Psoas muscle (tissue), 8 donors: ENCODE results near the gene GCN1. TPM values are rescaled to one million over a fixed set of nuclear protein-coding genes. Genes with fewer than 3 reads are reported as not detected.

ENCODE experiments used
- ATAC-seq, 4 donors: fragments of 200-7000 bp; cut with Tn5 transposase; one replicate each; pipeline ENCODE4 v1.9.1; 2020; ENCODE audit warnings: moderate library complexity in 3 of 4, mild to moderate bottlenecking in 2 of 4
- DNase-seq, 2 donors: peaks; one replicate each; pipeline ENCODE4 v3.0.0-alpha.2; 2020
- H3K27ac ChIP-seq: fragments of 200-600 bp; one replicate; pipeline ENCODE4 v1.8.0; 2022
- H3K27me3 ChIP-seq, 3 donors: fragments of 200-600 bp in 1 of 3; one replicate each; pipeline versions ENCODE4 v1.6.1 to v1.8.0; 2013 to 2022; ENCODE audit warnings: low read length in 2 of 3, mild to moderate bottlenecking in 2 of 3, moderate library complexity in 1 of 3; ENCODE audit not compliant: insufficient read depth in 3 of 3
- H3K36me3 ChIP-seq, 2 donors: fragments of 200-600 bp in 1 of 2; one replicate each; pipeline versions ENCODE4 v1.6.1 to v1.8.0; 2013 to 2022; ENCODE audit warnings: low read depth in 1 of 2, mild to moderate bottlenecking in 1 of 2, moderate library complexity in 1 of 2; ENCODE audit not compliant: insufficient read depth in 1 of 2
- H3K4me1 ChIP-seq: fragments of 200-600 bp; one replicate; pipeline ENCODE4 v1.8.0; 2022
- H3K4me3 ChIP-seq: fragments of 200-600 bp; one replicate; pipeline ENCODE4 v1.8.0; 2022; ENCODE audit warnings: mild to moderate bottlenecking
- H3K9me3 ChIP-seq: fragments of 200-600 bp; one replicate; pipeline ENCODE4 v1.8.0; 2022
- WGBS, 3 donors: extraction: QIAGEN DNeasy Blood & Tissue Kit; methylation state at CpG; one replicate each; pipeline versions ENCODE4 v1.1.6 to v1.1.7; 2013; 5-methylcytosine and 5-hydroxymethylcytosine counted together
- intact Hi-C, 2 donors: fragments of 100-400 bp; cut with DNase I; formaldehyde crosslinking; loops; one replicate each; pipeline versions ENCODE4 v1.11.0 to v1.14.2; 2022
- polyA plus RNA-seq, 3 donors: library from polyadenylated mRNA; stranded (reverse); fragments of 200-250 nt; gene quantifications; one replicate each; pipeline ENCODE4 v1.2.3, GENCODE V29; 2013
- total RNA-seq, 4 donors: library from RNA; stranded (reverse); fragmentation: NEBNext Ultra II Directional in 2 of 4; extraction: Animal tissue kit (Norgen Biotek cat#: 25700) in 2 of 4; gene quantifications; one replicate each; pipeline versions ENCODE4 v1.2.1 to v1.2.4, GENCODE V29; 2021 to 2023
- TF ChIP-seq, protein P1 (sequence below): fragments of 200-600 bp; IDR thresholded peaks from one replicate; pipeline ENCODE4 v1.8.0; 2022; ENCODE audit warnings: antibody characterized with exemption
- donor health status: healthy with polysubstance abuse.
- donor health status: DM: no; HTN: no; CAD: no; lungs with moderate emphysema.
- donor health status: Bipolar disorder and iron deficiency.
- donor health status: healthy.
- donor health status: DM: yes; HTN: yes; CAD: no.
- donor health status: DM: no; HTN: no; CAD: no.
- donor health status: DM: no; HTN: no; CAD: no.
- donor health status: DM: yes; HTN: yes; CAD: no.

The GCN1 gene
- total and polyA plus RNA-seq, 7 donors, result 19.6 to 80.9 (median 63.1) TPM

GRCh38 chr12:120227233-120228040 lies 32.9 kb upstream of the GCN1 start:
- peaks cover 4 to 26% of the 10 kb centered on the region in 2 donors for H3K36me3 ChIP-seq
- H3K27ac ChIP-seq, result peak overlapping the region; percentile 99
- intact Hi-C loops, result loop anchor here (1.0 to 2.0 kb wide), 2 partner anchors 37 to 38 kb away; partner anchors contain the start of gene PXN (in 2 of the 2)
- no peak for DNase-seq
- peak overlapping the region; percentile 52 for H3K4me3 ChIP-seq
- H3K4me1 ChIP-seq, result peaks cover 72% of the 10 kb centered on the region
- H3K9me3 ChIP-seq, result no peaks in the 10 kb centered on the region
- TF ChIP-seq, protein P1, sequence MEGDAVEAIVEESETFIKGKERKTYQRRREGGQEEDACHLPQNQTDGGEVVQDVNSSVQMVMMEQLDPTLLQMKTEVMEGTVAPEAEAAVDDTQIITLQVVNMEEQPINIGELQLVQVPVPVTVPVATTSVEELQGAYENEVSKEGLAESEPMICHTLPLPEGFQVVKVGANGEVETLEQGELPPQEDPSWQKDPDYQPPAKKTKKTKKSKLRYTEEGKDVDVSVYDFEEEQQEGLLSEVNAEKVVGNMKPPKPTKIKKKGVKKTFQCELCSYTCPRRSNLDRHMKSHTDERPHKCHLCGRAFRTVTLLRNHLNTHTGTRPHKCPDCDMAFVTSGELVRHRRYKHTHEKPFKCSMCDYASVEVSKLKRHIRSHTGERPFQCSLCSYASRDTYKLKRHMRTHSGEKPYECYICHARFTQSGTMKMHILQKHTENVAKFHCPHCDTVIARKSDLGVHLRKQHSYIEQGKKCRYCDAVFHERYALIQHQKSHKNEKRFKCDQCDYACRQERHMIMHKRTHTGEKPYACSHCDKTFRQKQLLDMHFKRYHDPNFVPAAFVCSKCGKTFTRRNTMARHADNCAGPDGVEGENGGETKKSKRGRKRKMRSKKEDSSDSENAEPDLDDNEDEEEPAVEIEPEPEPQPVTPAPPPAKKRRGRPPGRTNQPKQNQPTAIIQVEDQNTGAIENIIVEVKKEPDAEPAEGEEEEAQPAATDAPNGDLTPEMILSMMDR, result no peak
- 73 to 78% (median 74%) methylated on average over 8 of the region's 8 CpGs for WGBS, 3 donors
- no peaks in the 10 kb centered on the region for H3K27me3 ChIP-seq
- no peak for ATAC-seq

- H3K4me3 ChIP-seq, result no peak overlapping the region
- WGBS, 3 donors, result 48 to 56% (median 50%) methylated on average over 13 of the region's 13 CpGs
- ATAC-seq (no peak), DNase-seq (peak in 1 of 2 donors; percentile 22)
- H3K4me1 ChIP-seq, result peaks cover 58% of the 10 kb centered on the region
- intact Hi-C loops, result loop anchor here in 1 of 2 donors (2.0 kb wide), 1 partner anchor 39 kb away; the partner anchor contains the start of gene PXN
- no peaks in the 10 kb centered on the region for H3K9me3 ChIP-seq
- peak overlapping the region; percentile 51 for H3K27ac ChIP-seq
- peaks cover 10 to 40% of the 10 kb centered on the region in 2 donors for H3K36me3 ChIP-seq
- H3K27me3 ChIP-seq, result no peaks in the 10 kb centered on the region
- TF ChIP-seq, protein P1, result no peak
Observed at GRCh38 chr12:120225852-120226640, 31.5 kb upstream of the GCN1 start.

- Histone ChIP-seq H3K4me1 (peaks cover 50% of the 10 kb centered on the region), H3K27me3 (no peaks in the 10 kb centered on the region), H3K27ac (peak overlapping the region; percentile 51), H3K36me3 (peaks cover 10 to 48% of the 10 kb centered on the region in 2 donors), H3K4me3 (no peak overlapping the region), H3K9me3 (no peaks in the 10 kb centered on the region)
- ATAC-seq (no peak), DNase-seq (no peak)
- intact Hi-C loops, result no loop called here
- WGBS, 3 donors, result 47 to 55% (median 53%) methylated on average over 9 of the region's 9 CpGs
- TF ChIP-seq, protein P1, result no peak
Observed at GRCh38 chr12:120225200-120225558, 30.7 kb upstream of the GCN1 start.

DNA sequence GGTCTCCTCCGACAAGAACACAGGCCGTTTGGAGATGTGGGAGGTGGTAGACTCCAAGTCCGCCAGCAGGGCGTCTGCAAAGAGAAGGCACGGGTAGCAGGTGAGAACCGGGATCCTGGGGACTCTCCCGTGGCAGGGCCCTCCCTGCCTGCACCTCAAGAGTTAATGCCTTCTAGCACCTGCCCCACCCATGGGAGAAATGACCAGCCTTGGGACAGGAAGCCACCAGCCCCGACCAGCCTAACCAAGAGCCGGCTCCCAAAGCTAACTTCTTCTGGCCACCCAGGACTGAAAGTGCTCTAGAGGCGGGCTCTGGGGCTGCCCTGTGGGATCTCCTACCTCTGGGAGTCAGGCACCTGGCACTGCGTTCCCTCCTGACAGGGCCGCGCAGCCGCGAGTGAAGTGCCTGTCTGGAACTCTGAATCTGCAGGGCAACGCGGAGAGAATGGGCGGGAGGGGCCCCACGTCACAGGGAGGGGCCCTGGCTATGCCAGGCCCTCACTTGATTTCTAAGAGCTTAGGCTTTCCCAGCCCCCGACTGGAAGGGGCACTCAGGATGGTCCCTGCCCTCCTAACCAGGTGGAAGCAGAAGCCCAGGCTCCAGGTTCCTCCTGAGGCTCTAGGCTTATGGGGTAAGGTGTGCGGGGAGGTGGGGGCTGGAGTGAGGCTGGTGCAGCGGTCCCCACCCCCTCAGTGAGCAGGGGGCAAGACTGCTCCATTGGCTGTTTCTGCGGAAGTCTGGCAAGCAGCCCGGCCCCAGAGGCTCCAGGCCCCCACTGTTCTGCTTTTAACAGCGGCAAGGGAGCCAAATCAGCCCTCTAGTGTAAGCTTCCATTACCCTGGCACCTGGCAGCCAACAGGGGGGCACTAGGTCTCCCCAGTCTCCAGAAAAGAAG lies 30.0 kb upstream of the GCN1 start:
- 64 to 69% (median 65%) methylated on average over 24 to 25 of the region's 25 CpGs for WGBS, 3 donors
- peaks cover 10 to 55% of the 10 kb centered on the region in 2 donors for H3K36me3 ChIP-seq
- peaks cover 43% of the 10 kb centered on the region for H3K4me1 ChIP-seq
- no peak overlapping the region for H3K4me3 ChIP-seq
- no peaks in the 10 kb centered on the region for H3K27me3 ChIP-seq
- DNase-seq (peak in 1 of 2 donors; percentile 47), ATAC-seq (no peak)
- H3K9me3 ChIP-seq, result no peaks in the 10 kb centered on the region
- TF ChIP-seq, protein P1, result no peak
- H3K27ac ChIP-seq, result peak overlapping the region; percentile 51
- intact Hi-C loops, result no loop called here
